Fibroblast of mammary gland (primary cell): ENCODE data around the gene NR2F1-AS1.

Source experiments
- DNase-seq: peaks from one replicate; pipeline ENCODE4 v3.0.0-alpha.2; 2010; ENCODE audit warnings: low read depth
- H3K4me3 ChIP-seq: 2 replicates; pipeline ENCODE4 v1.5.1; 2011; ENCODE audit warnings: low read depth, mild to moderate bottlenecking, low read length, moderate library complexity; ENCODE audit not compliant: control insufficient read depth
- CTCF ChIP-seq: conservative IDR thresholded peaks from 2 replicates; pipeline ENCODE4 v1.5.1; 2011; ENCODE audit warnings: low read depth, low read length, inconsistent platforms; ENCODE audit not compliant: control insufficient read depth, insufficient read depth

NR2F1-AS1 gene

GRCh38 chr5:93409691-93410090 is 171.3 kb downstream of the NR2F1-AS1 start:
- no peak overlapping the region for H3K4me3 ChIP-seq
- no peak for TF ChIP-seq CTCF
- no peak for DNase-seq

DNA sequence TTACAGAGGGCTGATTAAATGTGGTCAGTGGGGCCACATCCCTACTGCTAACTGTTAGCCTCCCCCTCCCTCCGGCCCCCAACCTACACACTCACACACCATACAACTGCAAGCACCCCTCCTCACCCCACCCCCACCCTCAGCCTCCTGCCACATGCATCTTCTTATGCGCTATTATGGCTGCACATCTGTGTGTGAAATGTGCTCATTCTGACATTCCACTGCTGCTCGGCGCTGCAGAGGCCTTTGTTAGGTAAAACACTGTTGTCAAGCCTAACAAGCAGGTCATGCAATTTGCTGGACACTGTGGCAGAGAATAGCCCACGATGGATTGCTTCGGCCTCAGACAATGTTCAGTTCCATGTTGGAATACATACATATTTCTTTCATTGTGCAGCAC is 173.6 kb downstream of the NR2F1-AS1 start:
- H3K4me3 ChIP-seq, result no peak overlapping the region
- DNase-seq, result no peak
- no peak for TF ChIP-seq CTCF

GRCh38 chr5:93406971-93407401 is 174.0 kb downstream of the NR2F1-AS1 start:
- no peak overlapping the region for H3K4me3 ChIP-seq
- no peak for TF ChIP-seq CTCF
- no peak for DNase-seq

DNA sequence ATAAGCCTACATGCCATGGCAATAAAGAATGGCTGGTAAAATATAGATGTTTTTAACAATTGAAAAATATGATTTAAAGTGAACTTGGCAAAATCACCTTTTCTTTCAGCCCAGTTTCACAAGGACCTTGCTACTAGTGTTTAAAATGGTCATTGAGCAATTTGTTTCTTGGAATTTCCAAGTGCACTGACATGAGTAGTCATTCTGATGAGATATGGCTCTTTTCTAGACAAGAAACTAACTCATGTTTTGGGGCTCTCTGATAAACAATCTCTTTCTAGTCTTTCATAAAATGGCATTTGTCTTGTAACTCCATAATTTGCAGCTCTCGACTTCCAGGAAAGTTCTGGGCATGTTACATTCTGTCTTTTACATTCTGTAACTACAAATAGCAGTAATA is 176.8 kb downstream of the NR2F1-AS1 start:
- no peak overlapping the region for H3K4me3 ChIP-seq

DNA sequence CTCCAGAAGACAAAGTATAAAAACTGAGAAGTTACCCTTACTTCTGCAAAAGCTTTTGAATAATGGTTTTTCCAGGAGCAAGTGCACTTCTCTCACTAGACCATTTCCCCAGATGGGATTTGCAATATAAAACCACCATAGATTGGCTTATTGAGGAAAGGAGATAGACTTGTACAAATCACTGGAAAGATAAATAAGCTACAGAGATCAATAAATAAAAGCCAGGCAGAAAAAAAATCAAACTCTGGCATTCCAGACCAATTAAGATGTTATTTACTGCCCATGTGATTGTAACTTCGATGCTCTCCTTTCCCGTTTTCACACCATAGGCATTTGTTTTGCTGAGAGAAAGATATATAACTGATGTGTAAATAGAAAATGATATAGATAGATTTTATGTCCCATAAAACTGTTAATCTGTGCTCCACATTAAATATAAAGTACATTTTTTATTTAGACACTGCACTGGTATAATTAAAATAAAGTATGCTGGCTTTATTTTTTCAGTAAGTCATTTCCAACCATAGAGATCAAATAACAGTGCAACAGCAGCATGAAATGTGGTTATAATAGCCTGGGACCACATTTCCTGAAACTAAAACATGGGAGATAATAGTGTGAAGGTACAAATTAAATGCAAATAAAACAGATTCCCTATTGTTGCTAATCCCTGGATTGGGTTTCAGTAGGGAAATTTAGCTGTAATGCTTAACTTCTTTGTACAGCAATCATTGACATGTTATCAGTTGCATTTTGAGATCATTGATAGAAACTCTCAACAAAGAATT is 177.7 kb downstream of the NR2F1-AS1 start:
- no peak for DNase-seq
- no peak overlapping the region for H3K4me3 ChIP-seq

More for the DNA sequence above, 176.8 kb downstream of the NR2F1-AS1 start:
- DNase-seq, result peak; percentile 11
- TF ChIP-seq CTCF, result no peak

DNA sequence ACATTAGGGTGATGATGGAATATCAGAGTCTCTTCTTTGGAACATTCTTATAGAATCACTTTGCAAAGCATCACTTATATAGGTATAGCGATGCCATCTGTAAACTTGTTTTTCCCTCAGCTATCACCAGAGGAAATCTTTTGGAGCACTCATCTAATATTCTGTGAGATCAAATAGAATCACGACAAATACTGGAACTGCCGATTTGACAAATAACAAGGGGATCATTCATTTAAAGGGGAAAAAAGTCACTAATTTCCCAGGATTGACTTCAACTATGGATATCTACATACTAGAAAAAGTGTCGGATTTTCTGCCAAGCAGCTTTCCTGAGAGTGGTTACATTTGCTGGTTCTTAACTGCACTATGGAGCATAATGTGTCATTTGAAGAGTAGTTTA is 178.6 kb downstream of the NR2F1-AS1 start:
- no peak for TF ChIP-seq CTCF
- H3K4me3 ChIP-seq, result no peak overlapping the region
- DNase-seq, result no peak

More for the DNA sequence above, 177.7 kb downstream of the NR2F1-AS1 start:
- no peak for TF ChIP-seq CTCF

DNA sequence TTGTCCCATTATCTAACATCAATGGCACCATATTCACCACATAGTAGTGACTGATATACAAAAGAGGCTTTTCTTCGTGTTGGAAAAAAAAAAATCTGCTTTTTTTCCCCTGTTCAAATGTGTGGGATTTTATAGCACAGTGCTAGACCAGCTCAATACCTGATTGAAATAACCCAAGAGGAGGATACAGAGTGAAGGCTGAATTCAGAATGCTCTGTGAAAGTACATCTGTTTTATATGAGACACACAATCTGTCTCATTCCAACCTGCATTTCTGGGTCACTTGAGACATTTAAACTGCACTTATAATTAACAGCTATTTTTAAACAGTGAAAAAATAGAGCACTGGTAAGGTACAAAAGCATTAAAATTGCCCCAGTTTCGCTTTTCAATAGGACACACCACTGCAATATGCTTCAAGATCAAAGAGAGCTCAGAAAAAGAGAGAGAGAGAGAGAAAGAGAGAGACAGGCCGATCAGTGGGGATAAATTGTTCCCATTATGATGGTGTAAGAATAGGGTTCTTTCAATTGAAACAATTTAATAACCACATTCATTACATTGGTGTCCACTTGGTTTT is 179.3 kb downstream of the NR2F1-AS1 start:
- TF ChIP-seq CTCF, result no peak
- H3K4me3 ChIP-seq, result no peak overlapping the region
- no peak for DNase-seq
